GM12872 (cell line): ENCODE measurements around the gene IGSF23.

Source experiments
- CTCF ChIP-seq: IDR thresholded peaks from 3 replicates; pipeline ENCODE4 v1.5.1; 2011; ENCODE audit warnings: low read depth, mild to moderate bottlenecking, low read length, moderate library complexity; ENCODE audit not compliant: insufficient read depth

The IGSF23 gene

GRCh38 chr19:44608391-44608821, 5.0 kb upstream of the IGSF23 start:
- TF ChIP-seq CTCF, result no peak

DNA sequence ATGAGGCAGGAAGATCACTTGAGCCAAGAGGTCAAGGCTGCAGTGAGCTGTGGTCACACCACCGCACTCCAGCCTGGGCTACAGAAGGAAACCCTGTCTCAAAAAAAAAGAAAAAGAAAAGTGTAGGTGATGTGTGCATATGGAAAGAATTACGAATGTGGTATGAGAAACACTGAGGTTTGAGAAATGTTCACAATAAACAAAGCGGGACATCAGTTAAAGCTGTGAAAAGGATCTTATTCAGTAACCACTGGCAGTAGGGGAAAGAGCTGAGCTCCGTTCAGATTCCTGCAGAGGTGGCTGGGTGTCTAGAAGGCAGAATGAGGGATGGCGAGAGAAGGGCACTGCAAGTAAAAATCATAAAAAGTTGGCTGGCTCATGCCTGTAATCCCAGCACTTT, 4.1 kb upstream of the IGSF23 start:
- TF ChIP-seq CTCF, result no peak

GRCh38 chr19:44611812-44612295, 1.5 kb upstream of the IGSF23 start:
- TF ChIP-seq CTCF, result no peak

- TF ChIP-seq CTCF, result no peak
These were observed 950 bp downstream of the IGSF23 start for GRCh38 chr19:44614313-44614712.

DNA sequence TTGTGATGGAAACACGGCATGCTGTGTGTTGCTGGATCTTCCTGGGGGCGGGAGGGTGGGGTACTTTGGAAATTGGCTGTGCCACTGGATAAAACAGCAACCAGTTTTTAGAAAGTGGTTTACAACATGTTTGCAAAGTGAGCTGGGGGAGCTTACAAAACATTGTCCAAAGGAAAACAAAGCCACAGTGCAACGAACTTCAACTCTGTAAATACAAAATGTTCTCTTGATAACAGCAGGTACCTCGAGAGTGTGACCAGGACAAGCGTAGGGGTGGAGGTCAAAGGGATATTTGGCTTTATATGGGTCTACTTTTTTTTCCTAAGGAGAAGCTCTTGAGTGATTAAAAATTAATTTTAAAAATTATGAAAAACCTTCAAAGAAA, 2.5 kb downstream of the IGSF23 start:
- no peak for TF ChIP-seq CTCF

DNA sequence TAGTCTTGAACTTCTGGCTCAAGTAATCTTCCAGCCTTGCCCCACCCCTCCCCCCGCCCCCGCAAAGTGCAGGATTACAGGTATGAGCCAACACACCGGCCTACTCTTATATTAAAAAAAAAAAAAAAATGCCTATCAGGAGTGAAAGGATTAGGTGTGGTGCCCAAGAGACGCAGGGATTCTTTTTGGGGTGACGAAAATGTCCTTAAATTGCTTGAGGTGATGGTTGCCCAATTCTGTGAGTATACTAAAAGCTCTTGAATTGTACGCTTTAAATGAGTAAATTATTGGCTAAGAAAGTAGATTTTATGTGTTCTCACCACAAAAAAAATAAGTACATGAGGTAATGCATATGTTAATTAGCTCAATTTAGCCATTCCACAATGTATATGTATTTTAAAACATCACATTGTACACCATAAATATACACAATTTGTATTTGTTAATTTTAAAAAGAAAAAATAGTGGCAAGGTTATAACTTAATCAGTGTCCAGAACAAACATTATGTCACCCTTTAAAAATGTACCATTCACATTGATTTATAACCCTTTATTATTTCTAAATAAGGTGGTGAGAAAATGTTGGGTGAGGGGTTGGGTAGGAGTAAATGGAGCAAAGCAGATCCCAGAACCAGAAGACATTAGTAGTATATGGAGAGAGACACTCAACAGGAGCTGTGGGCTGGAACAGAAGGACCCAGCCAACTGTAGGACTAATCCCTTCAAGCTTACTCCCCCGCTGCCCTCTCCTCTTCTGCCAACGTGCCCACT, 3.9 kb downstream of the IGSF23 start:
- no peak for TF ChIP-seq CTCF

DNA sequence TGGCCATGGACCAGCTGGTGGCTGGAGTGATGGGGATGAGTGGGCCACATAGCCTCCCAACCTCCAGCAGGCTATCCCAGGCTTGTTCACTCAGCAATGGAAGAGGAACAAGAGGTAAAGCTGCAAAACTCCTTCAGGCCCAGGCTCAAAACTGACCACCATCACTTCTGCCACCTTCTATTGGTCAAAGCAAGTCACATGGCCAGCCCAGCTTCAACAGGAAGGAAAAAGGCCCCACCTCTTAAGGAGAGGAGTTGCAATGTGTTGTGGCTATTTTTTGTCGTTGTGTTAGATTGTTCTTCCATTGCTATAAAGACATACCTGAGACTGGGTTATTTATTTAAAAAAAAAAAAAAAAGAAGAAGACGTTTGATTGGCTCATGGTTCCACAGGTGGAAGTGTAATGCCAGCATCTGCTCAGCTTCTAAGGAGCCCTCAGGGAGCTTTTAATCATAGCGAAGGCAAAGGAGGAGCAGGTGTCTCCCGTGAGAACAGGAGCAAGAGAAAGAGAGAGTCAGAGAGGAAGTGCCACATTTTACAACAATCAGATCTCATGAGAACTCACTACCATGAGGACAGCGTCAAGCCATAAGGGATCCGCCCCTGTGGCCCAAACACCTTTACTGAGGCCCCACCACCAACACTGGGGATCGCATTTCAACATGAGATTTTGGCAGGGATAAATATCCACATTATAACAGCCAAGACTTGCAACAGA, 5.4 kb downstream of the IGSF23 start:
- no peak for TF ChIP-seq CTCF
